ENCODE results near the gene SLAMF7.
A peak's percentile ranks its signal among the peaks of the same experiment; 100 is the strongest.

Gene SLAMF7

GRCh38 chr1:160747717-160748116 is 8.7 kb downstream of the SLAMF7 start:
- DNase-seq, result no peak

GRCh38 chr1:160748181-160748877 is 9.3 kb downstream of the SLAMF7 start:
- no peak for DNase-seq

GRCh38 chr1:160748878-160749269 is 9.8 kb downstream of the SLAMF7 start:
- DNase-seq, result no peak

- DNase-seq, result no peak
These were observed 11.6 kb downstream of the SLAMF7 start for GRCh38 chr1:160750608-160751007.

- DNase-seq, result no peak
These were observed 13.4 kb downstream of the SLAMF7 start for GRCh38 chr1:160752406-160752805.

GRCh38 chr1:160752924-160753323 is 13.9 kb downstream of the SLAMF7 start:
- no peak for DNase-seq

GRCh38 chr1:160753594-160753993 is 14.5 kb downstream of the SLAMF7 start:
- DNase-seq, result no peak

- DNase-seq, result no peak
These were observed 16.4 kb downstream of the SLAMF7 start for GRCh38 chr1:160755461-160755860.

GRCh38 chr1:160755911-160756848 is 17.1 kb downstream of the SLAMF7 start:
- no peak for DNase-seq

GRCh38 chr1:160756849-160757201 is 17.8 kb downstream of the SLAMF7 start:
- no peak for DNase-seq

GRCh38 chr1:160758521-160758920 is 19.5 kb downstream of the SLAMF7 start:
- no peak for DNase-seq

GRCh38 chr1:160759740-160760139 is 20.7 kb downstream of the SLAMF7 start:
- DNase-seq, result no peak

- no peak for DNase-seq
These were observed 22.0 kb downstream of the SLAMF7 start for GRCh38 chr1:160761046-160761445.

GRCh38 chr1:160761886-160762285 is 22.8 kb downstream of the SLAMF7 start:
- no peak for DNase-seq

GRCh38 chr1:160763993-160764392 is 24.9 kb downstream of the SLAMF7 start:
- DNase-seq, result no peak

- DNase-seq, result no peak
These were observed 28.6 kb downstream of the SLAMF7 start for GRCh38 chr1:160767395-160768294.

- DNase-seq, result peak; percentile 14
These were observed 29.2 kb downstream of the SLAMF7 start for GRCh38 chr1:160768295-160768657.

GRCh38 chr1:160772331-160772730 is 33.3 kb downstream of the SLAMF7 start:
- DNase-seq, result no peak

- DNase-seq, result no peak
These were observed 34.0 kb downstream of the SLAMF7 start for GRCh38 chr1:160773093-160773492.

- no peak for DNase-seq
These were observed 36.1 kb downstream of the SLAMF7 start for GRCh38 chr1:160774886-160775719.

- no peak for DNase-seq
These were observed 37.1 kb downstream of the SLAMF7 start for GRCh38 chr1:160776178-160776577.

GRCh38 chr1:160777486-160778089 is 38.5 kb downstream of the SLAMF7 start:
- peak; percentile 44 for DNase-seq

Data from NCI-H1694 (cell line).